Measurements from ENCODE around the gene ELK3.

Gene ELK3

GRCh38 chr12:96212456-96213375 lies 18.5 kb downstream of the ELK3 start:
- DNase-seq (ENCODE audit: low read depth), result no peak

GRCh38 chr12:96213869-96214268 lies 19.7 kb downstream of the ELK3 start:
- no peak for DNase-seq (ENCODE audit: low read depth)

GRCh38 chr12:96215919-96216273 lies 21.7 kb downstream of the ELK3 start:
- no peak for DNase-seq (ENCODE audit: low read depth)

GRCh38 chr12:96218989-96219678 lies 25.0 kb downstream of the ELK3 start:
- DNase-seq (ENCODE audit: low read depth), result no peak

- no peak for DNase-seq (ENCODE audit: low read depth)
Observed at GRCh38 chr12:96219700-96220206, 25.6 kb downstream of the ELK3 start.

GRCh38 chr12:96220902-96221301 lies 26.7 kb downstream of the ELK3 start:
- no peak for DNase-seq (ENCODE audit: low read depth)

- DNase-seq (ENCODE audit: low read depth), result no peak
Observed at GRCh38 chr12:96221391-96221790, 27.2 kb downstream of the ELK3 start.

- DNase-seq (ENCODE audit: low read depth), result no peak
Observed at GRCh38 chr12:96223411-96224218, 29.4 kb downstream of the ELK3 start.

GRCh38 chr12:96224219-96224615 lies 30.0 kb downstream of the ELK3 start:
- DNase-seq (ENCODE audit: low read depth), result no peak

GRCh38 chr12:96225044-96225855 lies 31.1 kb downstream of the ELK3 start:
- no peak for DNase-seq (ENCODE audit: low read depth)

GRCh38 chr12:96225994-96226399 lies 31.8 kb downstream of the ELK3 start:
- no peak for DNase-seq (ENCODE audit: low read depth)

GRCh38 chr12:96226401-96226800 lies 32.2 kb downstream of the ELK3 start:
- no peak for DNase-seq (ENCODE audit: low read depth)

- no peak for DNase-seq (ENCODE audit: low read depth)
Observed at GRCh38 chr12:96226801-96227348, 32.7 kb downstream of the ELK3 start.

GRCh38 chr12:96227365-96228106 lies 33.4 kb downstream of the ELK3 start:
- no peak for DNase-seq (ENCODE audit: low read depth)

- no peak for DNase-seq (ENCODE audit: low read depth)
Observed at GRCh38 chr12:96228566-96229248, 34.5 kb downstream of the ELK3 start.

- DNase-seq (ENCODE audit: low read depth), result no peak
Observed at GRCh38 chr12:96230646-96231045, 36.5 kb downstream of the ELK3 start.

GRCh38 chr12:96233168-96233567 lies 39.0 kb downstream of the ELK3 start:
- no peak for DNase-seq (ENCODE audit: low read depth)

- no peak for DNase-seq (ENCODE audit: low read depth)
Observed at GRCh38 chr12:96233939-96234461, 39.8 kb downstream of the ELK3 start.
